Stimulated activated CD8-positive, alpha-beta memory T cell treated with anti-CD3 and anti-CD28 coated beads, Interleukin-7, amount 100 ng/mL, for 4 hours (primary cell): ENCODE data around the gene EPB41L4A.
A peak's percentile ranks its signal among the peaks of the same experiment; 100 is the strongest.
"Not testable (repeated sequence)": the region's sequence is repeated elsewhere in the genome, so short reads cannot be mapped to it uniquely, and the experiment has no call there.

Source experiments
- DNase-seq, 2 donors: peaks; one replicate each; pipeline ENCODE4 v3.0.0-alpha.2; 2020; ENCODE audit warnings: low read depth in 2 of 2

Gene EPB41L4A

GRCh38 chr5:112419164-112419985 is at the start of gene EPB41L4A:
Gene EPB41L4A (minus strand): TSS chr5:112419277. CDS start chr5:112419039, 238 bp downstream.
- DNase-seq, result no peak

- no peak for DNase-seq
Measured at GRCh38 chr5:112467485-112467884, 48.4 kb upstream of the EPB41L4A start.

GRCh38 chr5:112466261-112466660 is 47.2 kb upstream of the EPB41L4A start:
- not testable (repeated sequence) for DNase-seq

- not testable (repeated sequence) for DNase-seq
Measured at GRCh38 chr5:112447187-112447760, 28.2 kb upstream of the EPB41L4A start.

- DNase-seq, result no peak
Measured at GRCh38 chr5:112445626-112446350, 26.7 kb upstream of the EPB41L4A start.

GRCh38 chr5:112443932-112444331 is 24.9 kb upstream of the EPB41L4A start:
- not testable (repeated sequence) for DNase-seq

GRCh38 chr5:112440031-112440430 is 21.0 kb upstream of the EPB41L4A start:
- no peak for DNase-seq

- no peak for DNase-seq
Measured at GRCh38 chr5:112436144-112436543, 17.1 kb upstream of the EPB41L4A start.

GRCh38 chr5:112434641-112435040 is 15.6 kb upstream of the EPB41L4A start:
- DNase-seq, result no peak

GRCh38 chr5:112426202-112426601 is 7.1 kb upstream of the EPB41L4A start:
- DNase-seq, result not testable (repeated sequence)

- DNase-seq, result no peak
Measured at GRCh38 chr5:112419986-112420864, 1.1 kb upstream of the EPB41L4A start.

GRCh38 chr5:112418659-112419163 is 366 bp downstream of the EPB41L4A start:
- DNase-seq, result no peak

GRCh38 chr5:112417931-112418658 is 982 bp downstream of the EPB41L4A start:
- peak; percentile 43 to 49 for DNase-seq

GRCh38 chr5:112415552-112415951 is 3.5 kb downstream of the EPB41L4A start:
- no peak for DNase-seq

GRCh38 chr5:112413611-112414010 is 5.5 kb downstream of the EPB41L4A start:
- DNase-seq, result no peak

GRCh38 chr5:112412346-112412745 is 6.7 kb downstream of the EPB41L4A start:
- no peak for DNase-seq

GRCh38 chr5:112411903-112412302 is 7.2 kb downstream of the EPB41L4A start:
- no peak for DNase-seq

- DNase-seq, result no peak
Measured at GRCh38 chr5:112407666-112408065, 11.4 kb downstream of the EPB41L4A start.

- no peak for DNase-seq
Measured at GRCh38 chr5:112407240-112407639, 11.8 kb downstream of the EPB41L4A start.

GRCh38 chr5:112403069-112403468 is 16.0 kb downstream of the EPB41L4A start:
- DNase-seq, result no peak

GRCh38 chr5:112401924-112402323 is 17.2 kb downstream of the EPB41L4A start:
- no peak for DNase-seq
